ENCODE data around the gene NDUFB10.

DNA sequence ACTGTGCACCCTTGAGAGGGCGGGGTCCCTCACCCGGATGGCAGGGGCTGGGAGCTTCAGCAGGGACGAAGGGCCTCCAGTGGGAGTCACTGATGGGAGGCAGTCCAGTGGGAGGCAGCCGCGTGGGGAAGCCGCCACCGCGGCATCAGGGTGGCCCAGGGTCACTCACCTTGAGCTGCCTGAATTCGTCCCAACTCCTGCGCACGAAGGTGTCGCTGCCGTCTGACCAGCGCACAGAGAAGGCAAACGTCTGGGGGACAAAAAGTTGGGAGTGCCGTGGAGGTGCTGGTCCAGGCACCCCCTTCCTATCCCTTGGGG, 21.4 kb downstream of the NDUFB10 start:
- TF ChIP-seq, protein P1, sequence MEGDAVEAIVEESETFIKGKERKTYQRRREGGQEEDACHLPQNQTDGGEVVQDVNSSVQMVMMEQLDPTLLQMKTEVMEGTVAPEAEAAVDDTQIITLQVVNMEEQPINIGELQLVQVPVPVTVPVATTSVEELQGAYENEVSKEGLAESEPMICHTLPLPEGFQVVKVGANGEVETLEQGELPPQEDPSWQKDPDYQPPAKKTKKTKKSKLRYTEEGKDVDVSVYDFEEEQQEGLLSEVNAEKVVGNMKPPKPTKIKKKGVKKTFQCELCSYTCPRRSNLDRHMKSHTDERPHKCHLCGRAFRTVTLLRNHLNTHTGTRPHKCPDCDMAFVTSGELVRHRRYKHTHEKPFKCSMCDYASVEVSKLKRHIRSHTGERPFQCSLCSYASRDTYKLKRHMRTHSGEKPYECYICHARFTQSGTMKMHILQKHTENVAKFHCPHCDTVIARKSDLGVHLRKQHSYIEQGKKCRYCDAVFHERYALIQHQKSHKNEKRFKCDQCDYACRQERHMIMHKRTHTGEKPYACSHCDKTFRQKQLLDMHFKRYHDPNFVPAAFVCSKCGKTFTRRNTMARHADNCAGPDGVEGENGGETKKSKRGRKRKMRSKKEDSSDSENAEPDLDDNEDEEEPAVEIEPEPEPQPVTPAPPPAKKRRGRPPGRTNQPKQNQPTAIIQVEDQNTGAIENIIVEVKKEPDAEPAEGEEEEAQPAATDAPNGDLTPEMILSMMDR (conservative IDR thresholded peaks at IDR 0.05 in 1 of 2, IDR thresholded peaks at IDR 0.05 in 1 of 2; ENCODE audit: low read depth in 1 of 2, low read length in 2 of 2) = no peak
- no peak for TF ChIP-seq EZH2 (IDR thresholded peaks at IDR 0.05; ENCODE audit: low read length, missing control alignments)
